K562 treated with DMSO at 1 percent for 4 hours (cell line): Measurements from ENCODE around the gene STK33. TPM values are rescaled to one million over a fixed set of nuclear protein-coding genes. Genes with fewer than 3 reads are reported as not detected.

Experiments used
- total RNA-seq: library from RNA; unstranded; fragments of 300-600 nt; gene quantifications from 2 replicates; pipeline ENCODE4 v1.2.3, GENCODE V29; 2022; ENCODE audit not compliant: insufficient read depth

Gene STK33
- not detected in 2 replicates for total RNA-seq

GRCh38 chr11:8593935-8594909, at the start of gene STK33:
TSS of gene STK33 (minus strand) at chr11:8594228. CDS start at chr11:8474905, 119,323 bp downstream.

Other genes with a start within 250 kb of the STK33 start
- gene TRIM66, start 88.4 kb upstream of the STK33 start, total RNA-seq, result 1.4 and 4.7 TPM in 2 replicates
- gene RPL27A, start 88.6 kb upstream of the STK33 start, total RNA-seq, result 2,255 and 2,421 TPM in 2 replicates